Measurements from ENCODE around the gene CLDN24.

CLDN24 gene

DNA sequence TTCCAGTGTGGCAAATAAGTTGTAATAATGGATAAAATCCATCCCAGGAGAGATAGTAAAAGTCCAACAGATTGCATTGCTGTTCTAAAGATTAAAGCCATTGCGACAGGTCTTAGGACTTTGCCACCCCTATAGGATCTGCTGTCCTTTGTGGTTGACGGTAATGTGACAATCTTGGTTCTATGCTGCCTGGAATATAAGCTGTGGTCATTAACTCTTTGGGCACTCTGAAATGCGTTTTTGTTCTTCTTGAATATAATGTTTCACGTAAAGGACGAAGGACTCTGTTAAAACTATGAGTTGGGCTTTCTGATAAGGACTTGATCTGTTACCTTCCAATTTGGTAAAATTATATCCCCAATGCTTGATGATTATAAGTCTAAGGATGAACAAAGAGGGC, at the start of gene CLDN24:
TSS of gene CLDN24 (minus strand) at position 101 of the 400 bp plus-strand sequence. CDS start at position 101, 0 bp downstream.
- no peak for DNase-seq

DNA sequence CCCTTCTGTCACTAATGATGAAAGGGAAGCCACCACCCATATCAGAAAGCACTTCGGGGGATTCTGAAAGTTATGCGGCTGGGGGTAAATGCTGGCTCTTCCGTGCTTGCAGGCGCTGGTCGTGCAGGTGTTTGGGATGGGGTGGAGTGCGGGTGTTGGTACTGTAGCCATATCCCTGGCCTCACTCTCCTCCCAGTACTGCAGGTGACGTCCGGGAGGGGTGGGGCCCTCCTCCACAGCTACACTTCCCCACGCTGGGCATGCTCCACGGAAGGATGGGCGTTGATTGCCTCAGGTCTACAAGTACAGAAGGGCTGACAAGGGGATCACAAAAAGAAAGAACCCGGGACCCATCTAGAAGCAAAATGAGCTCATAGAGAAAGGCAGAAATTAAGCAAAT, 48.6 kb upstream of the CLDN24 start:
- DNase-seq, result no peak

- DNase-seq, result no peak
Observed at GRCh38 chr4:183369073-183369472, 46.8 kb upstream of the CLDN24 start.

GRCh38 chr4:183366206-183366835, 44.1 kb upstream of the CLDN24 start:
- no peak for DNase-seq

GRCh38 chr4:183364025-183364424, 41.8 kb upstream of the CLDN24 start:
- DNase-seq, result no peak

DNA sequence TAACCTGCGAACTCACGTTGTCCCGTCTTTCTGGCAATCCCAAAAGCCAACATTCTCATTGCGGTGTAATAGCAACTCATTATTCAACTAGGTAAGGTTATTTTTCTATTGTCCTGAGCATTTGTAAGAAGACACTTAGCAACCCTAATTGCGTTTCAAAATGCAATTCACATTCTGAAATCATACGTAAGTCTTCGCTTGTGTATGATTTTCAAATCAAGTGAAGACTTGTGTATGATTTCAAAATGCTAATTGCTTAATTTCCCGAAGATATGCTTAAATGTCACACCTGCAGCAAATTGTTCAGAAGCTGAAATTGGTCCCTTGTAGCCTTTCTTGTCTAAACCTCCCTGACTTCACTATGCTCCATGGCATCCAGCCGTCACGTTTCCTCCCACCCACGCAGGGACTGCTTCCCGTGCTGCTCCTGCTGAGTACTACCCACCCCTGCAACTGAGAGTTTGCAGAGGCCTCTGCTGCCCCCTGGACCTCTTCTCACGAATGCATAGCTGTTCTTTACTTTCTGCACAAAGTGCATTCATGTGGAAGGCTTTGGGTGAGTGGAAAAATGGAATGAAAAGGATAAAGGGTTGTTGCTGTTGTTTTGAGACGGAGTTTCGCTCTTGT, 40.8 kb upstream of the CLDN24 start:
- DNase-seq, result no peak

DNA sequence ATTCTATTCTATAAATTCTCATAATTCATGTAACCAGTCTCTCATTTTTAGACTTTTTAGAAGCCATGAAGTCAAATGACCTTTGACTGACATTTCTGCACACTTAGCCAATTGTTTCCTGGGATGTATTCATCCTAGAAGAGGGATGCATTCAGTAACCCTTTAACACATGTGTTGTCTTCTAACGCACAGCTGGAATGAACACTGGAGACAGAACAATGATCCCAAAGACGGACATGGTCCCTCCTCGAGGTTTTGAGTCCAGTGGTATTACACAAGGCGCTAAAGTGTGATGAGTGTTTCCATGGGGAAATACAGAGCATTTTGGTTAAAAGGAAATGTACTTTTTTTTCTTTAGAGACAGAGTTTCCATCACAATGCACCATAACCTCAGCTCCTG, 39.8 kb upstream of the CLDN24 start:
- no peak for DNase-seq

DNA sequence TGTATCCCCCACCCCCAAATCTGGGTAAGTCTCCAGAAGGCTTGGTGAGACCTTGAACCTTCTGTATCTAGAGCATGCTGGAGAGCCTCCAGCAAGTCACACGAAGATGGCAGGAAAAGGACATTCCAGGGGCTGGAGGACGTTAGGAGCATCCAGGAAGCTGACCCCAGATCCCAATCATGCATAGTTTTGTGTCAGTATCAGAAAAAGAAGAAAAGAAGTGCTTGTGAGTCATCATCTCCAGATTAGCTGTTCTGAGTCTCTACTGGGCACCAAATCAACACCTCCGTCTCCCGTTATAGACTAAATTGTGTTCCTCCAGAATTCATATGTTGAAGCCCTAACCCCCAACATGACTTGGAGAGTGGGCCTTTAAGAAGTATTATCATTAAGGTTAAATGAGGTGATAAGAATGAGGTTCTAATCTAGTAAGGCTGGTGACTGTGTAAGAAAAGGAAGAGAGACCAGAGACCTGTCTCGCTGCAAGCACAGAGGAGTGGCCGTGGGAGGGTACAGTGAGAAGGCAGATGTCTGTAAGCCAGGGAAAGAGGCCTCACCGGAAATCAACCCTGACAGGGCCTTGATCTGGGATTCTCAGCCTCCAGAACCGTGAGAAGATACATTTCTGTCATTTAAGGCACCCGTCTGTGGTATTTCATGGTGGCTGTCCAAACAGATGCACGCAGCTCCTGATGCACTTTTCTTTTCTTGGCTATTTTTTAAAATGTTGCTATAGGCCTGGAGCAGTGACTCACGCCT, 38.1 kb upstream of the CLDN24 start:
- no peak for DNase-seq

- no peak for DNase-seq
Observed at GRCh38 chr4:183358215-183358755, 36.1 kb upstream of the CLDN24 start.

DNA sequence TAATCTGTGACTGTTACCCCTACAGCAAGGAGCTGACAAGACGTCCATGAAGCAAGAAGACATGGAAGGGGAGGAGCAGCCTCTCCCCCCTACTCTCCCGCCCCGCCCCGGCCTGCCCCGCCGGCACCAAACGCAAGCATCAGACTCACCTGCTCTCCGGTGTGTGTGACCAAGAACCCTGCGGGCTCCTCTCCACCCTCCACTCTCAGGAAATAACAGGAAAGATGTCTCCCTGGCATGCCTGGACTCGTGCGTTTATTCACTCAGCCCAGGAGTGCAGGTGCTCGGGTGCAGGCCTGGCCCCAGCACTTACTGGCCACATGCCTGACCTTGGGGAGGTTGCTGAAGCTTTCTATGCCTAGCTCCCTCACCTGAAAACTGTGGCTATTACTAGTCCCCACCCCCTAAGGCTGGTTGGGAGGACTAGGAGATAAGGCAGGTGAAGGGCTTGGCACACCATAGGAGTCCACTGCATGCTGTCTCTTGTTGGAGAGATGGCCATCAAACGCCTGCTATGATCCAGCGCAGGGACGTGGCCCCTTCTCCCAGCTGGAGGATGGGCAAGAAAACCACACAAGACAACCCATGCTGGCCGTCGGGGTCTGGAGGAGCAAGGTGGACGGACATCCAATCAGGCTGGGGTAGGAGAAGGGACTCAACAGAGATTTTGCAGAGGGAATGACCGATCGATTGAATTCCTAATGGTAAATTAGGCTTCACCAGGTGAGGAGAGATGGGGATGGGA, 34.9 kb upstream of the CLDN24 start:
- no peak for DNase-seq

GRCh38 chr4:183356173-183356830, 34.1 kb upstream of the CLDN24 start:
- DNase-seq, result no peak

DNA sequence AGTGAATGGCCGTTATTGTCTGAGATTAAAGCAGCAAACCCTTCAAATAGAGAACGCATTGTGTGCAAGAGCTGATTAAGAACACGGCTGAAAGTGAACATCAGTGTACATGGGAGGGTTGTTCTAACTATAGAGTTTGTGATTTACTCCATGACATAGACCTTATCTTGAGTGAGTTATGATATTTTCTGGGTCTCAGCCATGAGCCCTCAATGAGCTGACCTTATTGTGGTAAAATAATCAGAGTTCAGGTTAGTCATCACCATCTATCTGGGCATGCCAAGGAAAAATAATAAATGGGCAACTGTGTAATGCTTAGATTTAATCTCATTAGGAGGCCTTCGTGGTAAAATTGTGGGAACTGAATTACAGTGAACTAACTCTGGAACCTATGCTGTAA, 33.2 kb upstream of the CLDN24 start:
- no peak for DNase-seq

GRCh38 chr4:183354219-183354618, 32.0 kb upstream of the CLDN24 start:
- DNase-seq, result no peak

- DNase-seq, result no peak
Observed at GRCh38 chr4:183353557-183353956, 31.3 kb upstream of the CLDN24 start.

GRCh38 chr4:183352546-183352945, 30.3 kb upstream of the CLDN24 start:
- DNase-seq, result peak; percentile 15

- DNase-seq, result peak; percentile 21
Observed at GRCh38 chr4:183350317-183351071, 28.3 kb upstream of the CLDN24 start.

DNA sequence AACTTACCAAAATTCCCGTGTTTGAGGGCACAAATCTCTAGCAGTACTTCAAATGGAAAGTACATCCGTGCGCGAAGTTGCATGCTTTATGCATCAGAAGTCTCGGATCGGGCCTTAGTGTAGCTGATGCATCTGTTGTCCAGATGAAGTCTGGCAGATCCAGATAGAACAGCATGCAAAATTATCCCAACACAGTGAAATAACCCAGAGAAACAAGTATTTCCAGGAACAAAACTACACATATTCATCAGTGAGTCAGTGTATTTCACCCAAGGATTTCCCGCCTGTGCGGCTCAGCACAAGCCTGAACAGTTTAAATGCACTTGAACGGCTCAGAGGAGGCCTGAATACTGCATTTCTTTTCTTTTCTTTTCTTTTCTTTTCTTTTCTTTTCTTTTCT, 27.4 kb upstream of the CLDN24 start:
- DNase-seq, result peak; percentile 38

- peak; percentile 19 for DNase-seq
Observed at GRCh38 chr4:183348706-183349659, 26.8 kb upstream of the CLDN24 start.

GRCh38 chr4:183348136-183348535, 25.9 kb upstream of the CLDN24 start:
- DNase-seq, result peak; percentile 18

- peak; percentile 3 for DNase-seq
Observed at GRCh38 chr4:183347566-183347965, 25.3 kb upstream of the CLDN24 start.

DNA sequence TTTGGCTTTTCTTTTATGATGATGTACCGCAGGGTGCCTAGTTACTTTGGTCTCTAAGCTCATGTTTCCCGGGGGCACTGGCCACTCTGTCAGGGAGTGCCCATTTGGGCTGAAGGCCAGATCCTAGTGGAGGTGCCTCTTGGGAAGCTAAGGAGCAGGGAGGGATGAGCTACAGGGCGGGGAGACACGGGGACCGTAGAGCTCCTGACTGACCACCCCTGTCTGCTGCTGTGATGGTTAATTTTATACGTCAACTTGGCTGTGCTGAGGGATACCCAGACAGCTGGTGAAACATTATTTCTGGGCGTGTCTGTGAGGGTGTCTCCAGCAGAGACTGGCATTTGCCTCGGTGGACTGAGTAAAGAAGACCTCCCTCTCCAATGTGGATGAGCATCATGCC, 24.9 kb upstream of the CLDN24 start:
- peak; percentile 21 for DNase-seq
